Endodermal cell (in vitro differentiated cells): ENCODE measurements around the gene ERP27. TPM values are rescaled to one million over a fixed set of nuclear protein-coding genes. Genes with fewer than 3 reads are reported as not detected.
A peak's percentile ranks its signal among the peaks of the same experiment; 100 is the strongest.

Source experiments
- DNase-seq: peaks from one replicate; pipeline ENCODE4 v3.0.0-alpha.2; 2017
- H3K27ac ChIP-seq: 2 replicates; pipeline ENCODE4 v1.5.1; 2013; ENCODE audit warnings: mild to moderate bottlenecking, low read depth, low read length, moderate library complexity
- H3K27me3 ChIP-seq: 2 replicates; pipeline ENCODE4 v1.6.1; 2013; ENCODE audit warnings: mild to moderate bottlenecking, low read length, moderate library complexity; ENCODE audit not compliant: insufficient read depth, control insufficient read depth, poor library complexity, severe bottlenecking
- H3K36me3 ChIP-seq: 2 replicates; pipeline ENCODE4 v1.7.0; 2013; ENCODE audit warnings: mild to moderate bottlenecking, low read length, moderate library complexity; ENCODE audit not compliant: control insufficient read depth, insufficient read depth
- H3K4me1 ChIP-seq: one replicate; pipeline ENCODE4 v1.7.0; 2013; ENCODE audit warnings: low read length; ENCODE audit not compliant: control insufficient read depth, insufficient read depth
- H3K4me3 ChIP-seq: 2 replicates; pipeline ENCODE4 v1.5.1; 2013; ENCODE audit warnings: mild to moderate bottlenecking, low read length, moderate library complexity
- H3K9ac ChIP-seq: 2 replicates; pipeline ENCODE4 v1.6.1; 2013; ENCODE audit warnings: mild to moderate bottlenecking, low read length, moderate library complexity; ENCODE audit not compliant: poor library complexity, severe bottlenecking; ENCODE audit errors: extremely low read depth
- H3K9me3 ChIP-seq: 2 replicates; pipeline ENCODE4 v1.6.1; 2013; ENCODE audit warnings: mild to moderate bottlenecking, low read length, moderate library complexity; ENCODE audit not compliant: control insufficient read depth
- H3K27ac Mint-ChIP-seq: 2 replicates; pipeline ENCODE4 v1.8.0; 2020; ENCODE audit warnings: mixed read lengths
- H3K27me3 Mint-ChIP-seq: 2 replicates; pipeline ENCODE4 v1.8.0; 2021; ENCODE audit warnings: mild to moderate bottlenecking, mixed read lengths; ENCODE audit not compliant: insufficient read depth
- H3K36me3 Mint-ChIP-seq: 2 replicates; pipeline ENCODE4 v1.8.0; 2020; ENCODE audit warnings: low read depth, mixed read lengths
- H3K4me1 Mint-ChIP-seq: 2 replicates; pipeline ENCODE4 v1.8.0; 2020; ENCODE audit warnings: mixed read lengths
- H3K4me3 Mint-ChIP-seq: 2 replicates; pipeline ENCODE4 v1.8.0; 2020; ENCODE audit warnings: mild to moderate bottlenecking, moderate library complexity, mixed read lengths
- H3K9me3 Mint-ChIP-seq: 2 replicates; pipeline ENCODE4 v1.8.0; 2020; ENCODE audit warnings: mild to moderate bottlenecking, mixed read lengths
- CTCF ChIP-seq: fragments of 200-600 bp; sonication (generic); conservative IDR thresholded peaks from 2 replicates; pipeline ENCODE4 v1.5.0; 2021; ENCODE audit warnings: antibody characterized with exemption, mild to moderate bottlenecking
- WGBS, 2 experiments: methylation state at CpG; one replicate each; pipeline versions ENCODE4 v1.1.5 to v1.1.7; 2013; ENCODE audit warnings: missing lambda C conversion rate in 2 of 2, mixed read lengths in 1 of 2; ENCODE audit not compliant: insufficient coverage in 1 of 2, insufficient read length in 1 of 2; 5-methylcytosine and 5-hydroxymethylcytosine counted together
- total RNA-seq, 2 donors: library from RNA; stranded (reverse); fragmentation: NEBNext Ultra II Directional in 1 of 2; extraction: Animal tissue kit (Norgen Biotek cat#: 25700) in 1 of 2; gene quantifications; 2 replicates in 1 of 2; 3 replicates in 1 of 2; pipeline ENCODE4 v1.2.1, GENCODE V29; 2021

ERP27 gene
- total RNA-seq, 2 donors from 2014 or later, result 0.15 to 0.22 TPM

GRCh38 chr12:14950982-14951746 lies 12.8 kb upstream of the ERP27 start:
- TF ChIP-seq CTCF, result no peak
- H3K27me3 Mint-ChIP-seq, result no peaks in the 10 kb centered on the region
- no peak overlapping the region for H3K27ac Mint-ChIP-seq
- Histone ChIP-seq H3K9me3 (no peaks in the 10 kb centered on the region), H3K4me1 (peaks cover 9% of the 10 kb centered on the region), H3K27ac (no peak overlapping the region), H3K9ac (no peak overlapping the region), H3K27me3 (no peaks in the 10 kb centered on the region), H3K36me3 (no peaks in the 10 kb centered on the region), H3K4me3 (no peak overlapping the region)
- peaks cover 18% of the 10 kb centered on the region for H3K4me1 Mint-ChIP-seq
- DNase-seq, result peak; percentile 80
- 84 to 85% methylated on average over 4 to 6 of the region's 6 CpGs for WGBS, 2 experiments
- H3K9me3 Mint-ChIP-seq, result no peaks in the 10 kb centered on the region
- no peak overlapping the region for H3K4me3 Mint-ChIP-seq
- H3K36me3 Mint-ChIP-seq, result no peaks in the 10 kb centered on the region

GRCh38 chr12:14950421-14950820 lies 12.1 kb upstream of the ERP27 start:
- Mint-ChIP-seq H3K27ac (no peak overlapping the region), H3K4me3 (no peak overlapping the region)
- no peaks in the 10 kb centered on the region for H3K27me3 ChIP-seq

GRCh38 chr12:14949631-14950030 lies 11.3 kb upstream of the ERP27 start:
- H3K36me3 ChIP-seq, result no peaks in the 10 kb centered on the region
- Mint-ChIP-seq H3K4me1 (peaks cover 18% of the 10 kb centered on the region), H3K27me3 (no peaks in the 10 kb centered on the region), H3K27ac (no peak overlapping the region), H3K4me3 (no peak overlapping the region), H3K9me3 (no peaks in the 10 kb centered on the region), H3K36me3 (no peaks in the 10 kb centered on the region)
- no peak for DNase-seq
- H3K27ac ChIP-seq, result no peak overlapping the region
- TF ChIP-seq CTCF, result no peak
- H3K4me1 ChIP-seq, result peaks cover 9% of the 10 kb centered on the region
- no peaks in the 10 kb centered on the region for H3K9me3 ChIP-seq
- no peak overlapping the region for H3K9ac ChIP-seq
- 98% methylated on average over 5 of the region's 5 CpGs for WGBS, 2 experiments
- no peak overlapping the region for H3K4me3 ChIP-seq
- H3K27me3 ChIP-seq, result no peaks in the 10 kb centered on the region

More at GRCh38 chr12:14950421-14950820, 12.1 kb upstream of the ERP27 start:
- Mint-ChIP-seq H3K9me3 (no peaks in the 10 kb centered on the region), H3K4me1 (peaks cover 18% of the 10 kb centered on the region), H3K27me3 (no peaks in the 10 kb centered on the region), H3K36me3 (no peaks in the 10 kb centered on the region)
- TF ChIP-seq CTCF, result no peak
- WGBS, 2 experiments, result 92 to 95% methylated on average over 2 to 4 of the region's 4 CpGs
- Histone ChIP-seq H3K9me3 (no peaks in the 10 kb centered on the region), H3K27ac (no peak overlapping the region), H3K9ac (no peak overlapping the region), H3K4me1 (peaks cover 9% of the 10 kb centered on the region), H3K36me3 (no peaks in the 10 kb centered on the region), H3K4me3 (no peak overlapping the region)
- no peak for DNase-seq
